Activated naive CD4-positive, alpha-beta T cell treated with Interleukin-2 at 50 U/mL for 16 hours (primary cell): ENCODE results near the gene BROX.

Source experiments
- DNase-seq: peaks from one replicate; pipeline ENCODE4 v3.0.0-alpha.2; 2020

BROX gene

GRCh38 chr1:222781251-222781650 lies 68.9 kb downstream of the BROX start:
- no peak for DNase-seq

DNA sequence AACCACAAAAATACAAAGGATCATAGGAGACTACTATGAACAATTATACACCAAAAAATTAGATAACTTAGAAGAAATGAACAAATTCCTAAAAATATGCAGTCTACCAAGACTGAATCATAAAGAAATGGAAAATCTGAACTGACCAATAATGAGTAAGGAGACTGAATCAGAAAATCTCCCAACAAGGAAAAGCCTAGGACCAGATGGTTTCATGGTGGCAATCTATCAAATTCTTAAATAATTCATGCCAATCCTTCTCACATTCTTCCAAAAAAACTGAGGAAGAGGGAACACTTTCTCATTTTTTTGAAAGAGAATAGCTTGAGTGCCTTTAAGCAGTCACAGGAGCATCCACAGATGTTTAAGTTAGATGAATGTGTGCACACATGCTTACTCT lies 70.7 kb downstream of the BROX start:
- DNase-seq: no peak

- no peak for DNase-seq
Observed at GRCh38 chr1:222784371-222784770, 72.0 kb downstream of the BROX start.
